Myometrial cell (primary cell): ENCODE data around the gene JOSD1. TPM values are rescaled to one million over a fixed set of nuclear protein-coding genes. Genes with fewer than 3 reads are reported as not detected.

Source experiments
- total RNA-seq: library from RNA; depleted of rRNA; stranded (reverse); fragments of >200 nt; gene quantifications from 2 replicates; pipeline ENCODE4 v1.2.3, GENCODE V29; 2015

JOSD1 gene
- 48.1 and 53.0 TPM in 2 replicates for total RNA-seq

DNA sequence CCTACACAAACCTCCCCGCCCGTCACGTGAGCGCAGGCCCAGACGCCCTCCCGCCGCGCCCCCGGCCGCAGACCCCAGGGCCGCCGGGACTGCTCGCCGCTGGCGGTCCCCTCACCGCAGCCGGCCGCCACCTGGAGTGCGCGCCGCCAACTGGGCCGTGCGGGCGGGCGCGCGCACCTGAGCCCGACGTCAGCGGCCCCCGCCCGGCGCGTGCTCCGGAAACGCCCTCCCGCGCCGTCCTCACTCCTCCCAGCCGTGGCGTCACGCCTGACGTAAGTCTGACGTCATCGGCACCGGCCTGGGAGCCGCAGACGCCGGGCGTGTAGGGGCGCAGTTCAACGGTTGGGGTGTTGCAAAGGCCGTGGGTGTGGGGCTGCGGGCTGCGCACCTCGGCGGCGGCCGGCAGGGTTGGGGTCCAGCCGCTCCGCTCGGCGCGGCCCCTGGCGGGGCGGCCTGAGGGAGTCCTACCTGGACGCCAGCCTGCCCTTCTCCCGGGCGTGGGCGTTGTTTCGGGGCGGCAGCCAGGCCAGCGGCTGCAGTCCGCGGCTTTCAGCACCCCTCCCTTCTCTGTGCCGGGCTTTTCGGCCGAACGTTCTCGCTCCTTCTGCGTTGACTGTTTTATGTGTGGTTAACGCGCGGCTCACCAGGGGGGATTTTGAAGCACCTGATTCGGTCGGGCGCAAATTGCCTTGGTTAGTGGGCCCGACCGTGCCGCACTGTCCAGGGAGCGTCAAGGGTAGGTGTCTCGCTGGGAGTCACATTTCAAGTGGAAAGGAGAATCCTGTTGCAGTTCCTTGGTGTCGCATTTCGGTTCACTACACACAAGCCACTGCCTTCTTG lies at the start of gene JOSD1:
Gene JOSD1, minus strand, starts transcription at position 155 of the 840 bp plus-strand sequence. CDS start 956 bp downstream, outside the sequence.

GRCh38 chr22:38705235-38706100 lies 4.7 kb upstream of the JOSD1 start, which contains the start of gene GTPBP1:
GTPBP1 (plus strand) TSS chr22:38705944; CDS start chr22:38705956, 12 bp downstream.

DNA sequence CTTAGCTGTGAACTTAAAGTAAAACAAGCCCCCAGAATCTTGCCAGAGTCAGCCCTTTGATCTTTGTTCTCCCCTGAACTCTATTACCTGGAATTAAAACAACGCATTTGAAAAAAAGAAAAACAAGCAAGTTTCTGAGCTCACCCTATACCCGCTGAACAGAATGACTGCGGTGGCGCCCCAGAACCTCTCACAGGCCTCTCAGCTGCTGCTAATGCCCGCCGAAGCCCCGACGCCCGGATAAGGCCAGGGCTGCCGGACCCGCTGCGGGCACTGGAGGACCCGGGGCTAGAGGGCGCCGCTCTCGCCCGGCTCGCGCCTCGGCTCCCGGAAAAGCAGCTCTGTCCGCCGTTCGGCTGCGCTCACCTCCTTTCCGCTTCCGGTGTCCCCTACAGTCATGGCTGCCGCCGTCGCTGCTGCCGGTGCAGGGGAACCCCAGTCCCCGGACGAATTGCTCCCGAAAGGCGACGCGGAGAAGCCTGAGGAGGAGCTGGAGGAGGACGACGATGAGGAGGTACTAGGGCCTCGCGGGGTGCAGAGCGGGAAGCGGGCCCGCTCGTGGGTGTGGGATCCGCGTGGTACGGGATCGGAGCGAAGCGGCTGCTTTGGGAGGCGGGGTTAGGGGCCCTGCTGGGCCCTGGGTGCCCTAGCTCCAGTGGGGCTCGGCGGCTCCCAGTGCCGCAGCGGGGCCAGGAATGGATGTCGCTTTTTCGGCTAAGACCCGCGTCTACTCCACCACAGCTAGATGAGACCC lies 19.0 kb downstream of the JOSD1 start, which contains the start of gene TOMM22:
Gene TOMM22, plus strand, starts transcription at position 376 of the 754 bp plus-strand sequence. Its CDS starts 22 bp downstream, at position 398.

DNA sequence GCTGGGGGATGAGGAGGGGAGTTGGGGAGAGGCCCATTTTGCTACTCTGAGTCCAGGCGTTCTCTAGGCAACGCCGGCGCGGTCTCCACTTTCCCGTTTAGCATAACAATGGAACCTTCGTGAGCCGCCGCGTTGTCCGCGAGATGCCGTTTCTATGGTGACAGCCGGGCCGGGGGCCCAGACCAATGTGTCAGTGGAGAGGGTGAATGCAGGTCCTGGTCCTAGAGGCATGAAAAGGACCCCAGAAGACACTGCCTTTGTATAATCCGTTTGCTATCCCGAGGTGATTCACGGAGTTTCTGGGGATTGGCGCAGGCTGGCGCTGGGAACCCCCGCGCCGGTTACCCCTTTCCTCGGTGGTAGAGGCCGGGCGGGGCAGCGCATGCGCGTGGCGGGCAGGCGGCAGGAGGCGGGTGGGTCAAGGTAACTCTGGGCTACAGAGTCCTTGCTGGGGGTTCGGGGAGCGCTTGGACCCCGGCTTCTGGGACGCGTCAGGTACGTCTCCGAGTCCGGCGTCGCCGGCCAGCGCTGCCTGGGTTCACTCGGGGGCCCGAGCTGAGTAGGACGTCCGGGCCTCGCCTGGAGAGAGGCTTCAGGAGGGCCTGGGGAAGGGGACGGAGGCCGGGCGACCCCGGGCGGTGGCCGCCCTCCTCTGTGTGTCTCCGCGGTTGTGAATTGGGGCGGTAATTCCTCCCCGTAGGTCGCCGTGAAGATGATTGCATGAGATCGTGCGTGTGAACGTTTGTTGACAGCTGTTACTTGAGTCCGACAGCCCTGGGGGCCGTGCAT lies 44.3 kb downstream of the JOSD1 start, which contains the start of the genes CBY1 and FAM227A:
Gene CBY1, plus strand, starts transcription at position 383 of the 789 bp plus-strand sequence. CDS start 11,417 bp downstream, outside the sequence.
Gene FAM227A, minus strand, starts transcription at position 137 of the 789 bp plus-strand sequence. CDS start 6,224 bp downstream, outside the sequence.

Other genes with a start within 250 kb of the JOSD1 start
- gene KCNJ4, start 245.7 kb downstream of the JOSD1 start, total RNA-seq, result not detected in 2 replicates
- gene KDELR3, start 232.8 kb downstream of the JOSD1 start, total RNA-seq, result 219 and 222 TPM in 2 replicates
- 139 and 161 TPM in 2 replicates for gene DDX17, start 194.6 kb downstream of the JOSD1 start, total RNA-seq
- 3.2 and 6.3 TPM in 2 replicates for gene DMC1, start 130.8 kb downstream of the JOSD1 start, total RNA-seq
- gene FAM227A, start 44.6 kb downstream of the JOSD1 start, total RNA-seq, result 0.58 and 1.8 TPM in 2 replicates
- 17.5 and 23.9 TPM in 2 replicates for gene CBY1, start 44.3 kb downstream of the JOSD1 start, total RNA-seq
- gene TOMM22, start 19.0 kb downstream of the JOSD1 start, total RNA-seq, result 78.3 and 89.7 TPM in 2 replicates
- 29.4 and 30.3 TPM in 2 replicates for gene GTPBP1, start 5.0 kb upstream of the JOSD1 start, total RNA-seq
- gene SUN2, start 55.1 kb upstream of the JOSD1 start, total RNA-seq, result 86.5 and 95.4 TPM in 2 replicates
- gene DNAL4, start 93.2 kb upstream of the JOSD1 start, total RNA-seq, result 21.6 and 23.7 TPM in 2 replicates
- gene NPTXR, start 143.1 kb upstream of the JOSD1 start, total RNA-seq, result under 0.01 and 0.18 TPM in 2 replicates
- 42.5 and 44.4 TPM in 2 replicates for gene CBX6, start 171.3 kb upstream of the JOSD1 start, total RNA-seq